Bone marrow (tissue), 2 donors: ENCODE results near the gene NLRX1.
A peak's percentile ranks its signal among the peaks of the same experiment; 100 is the strongest.
"Not testable (repeated sequence)": the region's sequence is repeated elsewhere in the genome, so short reads cannot be mapped to it uniquely, and the experiment has no call there.

ENCODE experiments used
- DNase-seq, 2 donors: peaks; one replicate each; lab custom pipeline; 2025; lab: John Stamatoyannopoulos, UW

NLRX1 gene

GRCh38 chr11:119154178-119154577 is 14.3 kb upstream of the NLRX1 start:
- no peak for DNase-seq

DNA sequence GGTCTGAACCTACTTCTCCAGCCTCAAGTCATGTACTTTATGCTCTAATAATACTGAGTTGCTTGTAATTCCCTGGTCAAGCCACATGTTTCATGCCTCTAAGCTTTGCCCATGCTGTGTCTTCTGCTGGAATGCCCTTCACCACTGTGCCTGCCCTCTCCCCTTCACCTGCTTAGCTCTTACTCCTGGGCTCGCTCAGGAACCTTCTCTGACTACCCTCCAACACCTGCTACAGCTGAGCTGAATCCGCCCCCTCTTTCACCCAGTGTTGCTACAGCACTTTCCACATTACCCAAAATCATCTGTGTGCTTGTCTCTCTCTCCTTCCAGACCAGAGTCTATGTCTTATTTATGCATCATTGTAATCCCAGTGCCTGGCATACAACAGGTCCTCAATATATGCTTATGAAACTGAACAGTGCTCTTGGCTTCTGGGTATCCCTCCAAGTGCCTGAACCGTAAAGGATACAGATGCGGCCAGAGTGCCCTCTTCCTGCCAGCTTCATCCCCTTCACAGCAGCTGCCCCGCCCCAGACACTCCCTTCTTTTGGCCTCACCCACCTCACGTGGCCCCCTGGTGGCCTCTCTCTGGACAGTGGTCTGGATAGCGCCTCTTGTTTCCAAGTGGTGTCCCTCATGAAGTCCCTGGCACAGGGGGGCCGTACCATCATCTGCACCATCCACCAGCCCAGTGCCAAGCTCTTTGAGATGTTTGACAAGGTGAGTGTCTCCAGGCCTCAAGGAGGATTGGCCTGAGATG is 12.6 kb upstream of the NLRX1 start:
- no peak for DNase-seq

GRCh38 chr11:119156496-119156895 is 12.0 kb upstream of the NLRX1 start:
- no peak for DNase-seq

- DNase-seq: no peak
Observed at GRCh38 chr11:119157063-119157462, 11.5 kb upstream of the NLRX1 start.

DNA sequence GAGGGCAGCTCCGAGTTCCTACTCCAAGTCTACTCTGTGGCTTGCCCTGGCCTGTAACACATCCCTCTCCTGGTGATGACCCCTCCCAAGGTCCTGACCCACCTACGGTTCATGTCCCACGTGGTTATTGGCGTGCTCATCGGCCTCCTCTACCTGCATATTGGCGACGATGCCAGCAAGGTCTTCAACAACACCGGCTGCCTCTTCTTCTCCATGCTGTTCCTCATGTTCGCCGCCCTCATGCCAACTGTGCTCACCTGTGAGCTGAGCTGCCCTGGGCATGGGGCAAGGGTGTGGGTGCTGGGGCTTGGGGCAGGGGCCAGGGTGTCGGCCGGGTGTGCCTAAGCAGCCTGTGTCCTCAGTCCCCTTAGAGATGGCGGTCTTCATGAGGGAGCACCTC is 10.1 kb upstream of the NLRX1 start:
- no peak for DNase-seq

- no peak for DNase-seq
Observed at GRCh38 chr11:119160151-119160550, 8.4 kb upstream of the NLRX1 start.

GRCh38 chr11:119161871-119162270 is 6.7 kb upstream of the NLRX1 start:
- DNase-seq: no peak

DNA sequence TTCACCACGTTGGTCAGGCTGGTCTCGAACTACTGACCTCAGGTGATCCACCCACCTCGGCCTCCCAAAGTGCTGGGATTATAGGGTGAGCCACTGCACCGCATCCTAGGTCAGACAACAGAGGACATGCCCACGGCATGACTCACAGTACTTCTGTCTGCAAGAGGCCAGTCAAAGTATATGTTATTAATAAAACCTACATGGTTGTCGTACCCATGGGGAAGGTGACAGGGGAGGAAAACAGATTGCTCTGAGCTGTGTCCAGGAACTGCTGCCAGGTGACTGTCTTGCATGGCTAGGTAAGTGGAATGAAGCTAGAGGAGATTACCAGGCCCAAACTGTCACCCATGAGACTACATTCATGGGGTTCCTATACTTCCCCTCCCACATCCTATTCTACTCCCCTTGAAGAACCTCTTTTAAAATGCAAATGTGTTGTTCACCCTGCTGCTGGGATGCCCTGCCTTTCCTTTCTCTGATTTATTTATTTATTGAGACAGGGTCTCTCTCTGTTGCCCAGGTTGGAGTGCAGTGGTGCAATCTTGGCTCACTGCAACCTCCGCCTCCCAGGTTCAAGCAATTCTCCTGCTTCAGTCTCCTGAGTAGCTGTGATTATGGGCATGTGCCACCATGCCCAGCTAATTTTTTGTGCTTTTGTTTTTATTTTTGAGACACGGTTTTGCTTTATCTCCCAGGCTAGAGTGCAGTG is 2.0 kb upstream of the NLRX1 start:
- DNase-seq: no peak

DNA sequence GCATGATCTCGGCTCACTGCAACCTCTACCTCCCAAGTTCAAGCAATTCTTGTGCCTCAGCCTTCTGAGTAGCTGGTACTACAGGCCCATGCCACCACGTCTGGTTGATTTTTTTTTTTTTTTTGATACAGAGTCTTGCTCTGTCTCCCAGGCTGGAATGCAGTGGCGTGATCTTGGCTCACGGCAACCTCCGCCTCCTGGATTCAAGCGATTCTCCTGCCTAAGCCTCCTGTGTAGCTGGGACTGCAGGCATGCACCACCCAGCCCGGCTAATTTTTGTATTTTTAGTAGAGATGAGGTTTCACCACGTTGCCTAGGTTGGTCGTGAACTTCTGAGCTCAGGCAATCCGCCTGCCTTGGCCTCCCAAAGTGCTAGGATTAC is 1.5 kb upstream of the NLRX1 start:
- DNase-seq: not testable (repeated sequence)

DNA sequence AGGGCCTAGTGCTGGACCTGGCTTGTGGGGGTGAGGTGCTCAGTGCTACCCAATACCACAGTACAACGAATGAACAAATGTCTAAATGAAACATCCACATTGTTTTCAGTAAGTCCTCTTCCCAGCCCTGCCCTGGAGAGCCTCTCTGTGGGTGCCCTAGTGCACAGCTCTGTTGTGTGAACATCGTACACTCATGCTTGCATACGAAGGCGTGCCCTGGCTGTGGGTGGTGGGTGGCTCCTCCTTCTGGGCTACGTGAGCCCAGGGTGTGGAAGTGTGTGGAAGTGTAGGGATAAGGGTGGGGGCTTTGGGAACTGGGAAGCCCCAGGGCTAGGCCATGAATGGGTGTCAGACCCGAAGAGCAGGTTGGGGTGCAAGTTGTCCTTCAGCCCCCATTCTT is 592 bp upstream of the NLRX1 start:
- no peak for DNase-seq

DNA sequence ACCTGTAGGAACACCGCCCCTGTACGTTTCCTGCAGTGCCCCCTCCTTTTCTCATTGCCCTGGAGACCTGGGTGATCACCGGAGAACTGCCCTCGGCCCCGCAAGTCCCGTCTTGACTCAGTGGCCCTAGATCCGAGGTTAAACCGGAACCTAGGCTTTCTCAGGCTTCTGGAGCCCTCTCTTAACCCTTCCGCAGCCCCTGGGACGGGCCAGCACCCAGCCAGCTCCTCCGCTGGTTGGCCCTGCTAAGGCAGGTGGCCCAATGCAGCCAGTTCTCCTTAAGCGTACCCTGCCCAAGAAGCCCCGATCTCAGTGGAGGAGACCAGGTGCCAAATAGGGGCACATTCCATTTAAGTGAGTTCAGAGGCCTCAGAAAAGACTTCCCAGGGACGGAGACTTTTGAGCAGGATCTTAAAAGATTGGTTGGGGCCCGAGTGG is 776 bp downstream of the NLRX1 start:
- peak in 1 of 2 donors; percentile 19 for DNase-seq

GRCh38 chr11:119172513-119172912 is 4.0 kb downstream of the NLRX1 start:
- DNase-seq: peak in 1 of 2 donors; percentile 20

- DNase-seq: no peak
Observed at GRCh38 chr11:119173453-119173852, 4.9 kb downstream of the NLRX1 start.

DNA sequence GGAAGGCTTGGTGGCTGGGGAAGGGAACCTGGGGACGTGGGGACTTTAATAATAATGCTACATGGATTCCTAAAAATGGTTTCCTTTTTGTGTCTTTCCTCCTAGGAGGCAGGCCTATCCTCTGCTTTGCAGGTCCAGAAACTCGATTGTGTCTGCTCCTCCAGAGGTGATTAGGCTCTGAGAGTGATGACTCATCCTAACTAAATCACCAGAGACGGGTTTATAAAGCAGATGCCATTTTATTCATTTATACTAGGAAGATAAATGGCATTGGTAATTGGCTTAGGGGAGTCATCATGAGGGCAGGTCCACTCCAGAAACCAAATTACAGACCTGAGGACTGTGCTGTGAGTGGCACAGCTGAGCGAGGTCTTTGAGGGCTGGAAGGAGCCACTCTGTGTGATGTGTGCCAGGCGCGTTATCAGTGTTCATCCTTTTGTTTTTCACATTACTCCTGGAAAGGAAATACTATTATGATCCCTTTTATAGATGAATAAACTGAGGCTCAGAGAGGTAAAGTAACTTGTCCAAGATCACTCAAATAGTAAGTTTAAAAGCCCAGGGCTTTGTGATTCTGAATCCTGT is 7.1 kb downstream of the NLRX1 start:
- no peak for DNase-seq

DNA sequence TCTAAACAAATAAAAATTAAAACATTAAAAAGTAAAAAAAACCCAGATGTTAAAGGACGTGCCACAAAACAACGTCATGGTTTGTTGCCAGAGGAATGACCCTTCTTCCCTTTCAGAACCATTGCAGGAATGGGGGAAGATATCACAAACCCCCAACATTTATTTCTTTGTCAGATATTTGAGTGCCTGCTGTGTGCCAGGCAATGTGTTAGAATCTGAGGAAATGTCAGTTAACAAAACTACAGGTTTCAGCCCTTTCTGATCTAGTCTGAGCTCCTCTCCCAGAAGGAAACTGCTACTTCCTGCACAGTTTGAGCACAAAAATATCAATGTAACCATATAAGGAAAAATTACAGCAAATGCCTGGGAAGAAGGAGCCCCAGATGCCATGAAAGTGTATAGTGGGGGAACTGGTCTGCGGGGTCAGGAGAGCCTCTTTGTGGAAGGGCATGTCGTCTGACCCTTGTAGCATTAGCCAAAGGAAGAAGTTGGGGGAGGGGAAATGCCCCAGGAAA is 9.7 kb downstream of the NLRX1 start:
- peak in 1 of 2 donors; percentile 8 for DNase-seq

- no peak for DNase-seq
Observed at GRCh38 chr11:119179342-119179741, 10.8 kb downstream of the NLRX1 start.

- no peak for DNase-seq
Observed at GRCh38 chr11:119179983-119180382, 11.5 kb downstream of the NLRX1 start.

DNA sequence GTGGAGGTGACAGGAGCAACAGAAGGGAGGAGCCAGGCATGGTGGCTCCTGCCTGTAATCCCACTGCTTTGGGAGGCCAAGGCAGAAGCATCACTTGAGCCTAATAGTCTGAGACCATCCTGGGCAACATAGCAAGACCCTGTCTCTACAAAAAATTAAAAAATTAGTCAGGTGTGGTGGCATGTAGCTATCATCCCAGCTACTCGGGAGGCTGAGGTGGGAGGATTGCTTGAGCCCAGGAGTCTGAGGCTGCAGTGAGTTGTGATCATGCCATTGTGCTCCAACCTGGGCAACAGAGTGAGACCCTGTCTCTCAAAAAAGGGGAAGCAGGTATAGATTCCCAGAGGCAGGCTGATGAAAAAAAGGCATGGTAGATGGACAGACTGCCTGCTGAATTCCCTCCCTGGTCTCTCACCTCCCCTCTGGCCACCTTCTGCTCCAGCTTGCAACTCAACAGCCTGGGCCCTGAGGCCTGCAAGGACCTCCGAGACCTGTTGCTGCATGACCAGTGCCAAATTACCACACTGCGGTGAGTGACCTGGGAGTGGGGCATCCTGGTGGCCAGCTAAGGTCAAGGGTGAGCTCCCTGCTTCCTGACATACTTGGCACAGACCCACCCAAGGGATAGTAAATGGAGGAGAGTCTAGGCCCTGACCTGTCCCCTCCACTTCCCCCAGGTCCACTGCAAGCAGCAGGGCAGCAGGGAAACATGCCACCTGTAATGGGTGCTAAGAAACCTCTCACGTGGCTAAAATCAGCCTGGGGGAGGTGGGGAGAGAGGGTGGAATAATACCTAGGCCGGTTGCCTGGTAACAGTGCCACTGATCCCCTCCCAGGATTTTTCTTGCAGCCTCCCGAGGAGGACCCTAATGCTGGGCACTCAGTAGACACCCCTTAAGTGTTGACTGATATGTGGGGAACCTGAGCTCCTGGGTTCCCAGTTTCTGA is 12.5 kb downstream of the NLRX1 start:
- no peak for DNase-seq

DNA sequence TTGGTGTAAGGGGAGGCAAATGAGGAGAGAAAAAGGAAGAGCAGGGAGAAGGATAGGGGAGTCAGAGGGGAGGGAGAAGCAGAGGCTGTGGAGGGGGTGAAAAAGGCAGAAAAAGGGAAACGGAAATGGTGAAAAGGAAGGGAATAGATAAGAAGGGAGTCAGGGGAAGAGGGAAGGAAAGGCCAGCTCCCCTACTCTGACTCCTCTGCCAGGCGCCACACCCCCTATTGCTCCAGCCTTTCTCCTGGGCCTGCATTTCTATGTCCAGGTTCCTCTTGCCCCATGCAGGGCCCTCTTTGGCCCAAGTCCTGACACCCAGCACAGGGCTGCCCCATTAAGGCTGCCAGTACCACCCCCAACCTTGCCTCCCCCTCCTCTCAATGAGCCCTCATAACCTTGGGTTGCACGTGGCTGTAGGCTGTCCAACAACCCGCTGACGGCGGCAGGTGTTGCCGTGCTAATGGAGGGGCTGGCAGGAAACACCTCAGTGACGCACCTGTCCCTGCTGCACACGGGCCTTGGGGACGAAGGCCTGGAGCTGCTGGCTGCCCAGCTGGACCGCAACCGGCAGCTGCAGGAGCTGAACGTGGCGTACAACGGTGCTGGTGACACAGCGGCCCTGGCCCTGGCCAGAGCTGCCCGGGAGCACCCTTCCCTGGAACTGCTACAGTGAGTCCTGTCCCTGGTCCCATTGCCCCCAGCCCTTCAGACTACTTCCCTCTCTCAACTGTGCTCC is 13.3 kb downstream of the NLRX1 start:
- no peak for DNase-seq

DNA sequence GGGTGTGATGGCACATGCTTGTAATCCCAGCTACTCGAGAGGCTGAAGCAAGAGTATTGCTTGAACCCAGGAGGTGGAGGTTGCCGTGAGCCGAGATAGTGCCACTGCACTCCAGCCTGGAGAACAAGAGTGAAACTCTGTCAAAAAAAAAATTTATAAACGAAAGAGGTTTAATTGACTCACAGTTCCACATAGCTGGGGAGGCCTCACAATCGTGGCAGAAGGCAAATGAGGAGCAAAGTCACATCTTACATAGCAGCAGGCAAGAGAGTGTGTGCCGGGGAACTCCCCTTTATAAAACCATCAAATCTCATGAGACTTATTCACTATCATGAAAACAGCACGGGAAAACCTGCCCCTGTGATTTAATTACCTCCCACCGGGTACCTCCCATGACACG is 15.9 kb downstream of the NLRX1 start:
- DNase-seq: not testable (repeated sequence)

- no peak for DNase-seq
Observed at GRCh38 chr11:119185981-119186634, 17.6 kb downstream of the NLRX1 start.
